HG03521 (cell line): ENCODE data around the gene XPNPEP3.
"Not testable (repeated sequence)": the region's sequence is repeated elsewhere in the genome, so short reads cannot be mapped to it uniquely, and the experiment has no call there.

ENCODE experiments used
- ATAC-seq: cut with Tn5 transposase; IDR thresholded peaks from one replicate; pipeline ENCODE4 v1.9.1; 2021; ENCODE audit warnings: mild to moderate bottlenecking, moderate library complexity; ENCODE audit not compliant: unreplicated experiment

Gene XPNPEP3

GRCh38 chr22:40855979-40856512, 902 bp upstream of the XPNPEP3 start:
- ATAC-seq: peak; percentile 21

GRCh38 chr22:40857309-40857855, 434 bp downstream of the XPNPEP3 start:
- no peak for ATAC-seq

- ATAC-seq: no peak
Measured at GRCh38 chr22:40862013-40862412, 5.1 kb downstream of the XPNPEP3 start, which contains the start of gene DNAJB7. Gene DNAJB7 (minus strand): TSS chr22:40862113. CDS start chr22:40861994, 119 bp downstream.

GRCh38 chr22:40862537-40862936, 5.6 kb downstream of the XPNPEP3 start:
- no peak for ATAC-seq

GRCh38 chr22:40867109-40867508, 10.2 kb downstream of the XPNPEP3 start:
- no peak for ATAC-seq

GRCh38 chr22:40868379-40868778, 11.4 kb downstream of the XPNPEP3 start:
- ATAC-seq: not testable (repeated sequence)

GRCh38 chr22:40874016-40874415, 17.1 kb downstream of the XPNPEP3 start:
- no peak for ATAC-seq

GRCh38 chr22:40875111-40875510, 18.2 kb downstream of the XPNPEP3 start:
- no peak for ATAC-seq

GRCh38 chr22:40876907-40877306, 20.0 kb downstream of the XPNPEP3 start:
- ATAC-seq: no peak

GRCh38 chr22:40877488-40877887, 20.5 kb downstream of the XPNPEP3 start:
- ATAC-seq: no peak

GRCh38 chr22:40878922-40879321, 22.0 kb downstream of the XPNPEP3 start:
- no peak for ATAC-seq

GRCh38 chr22:40889116-40889515, 32.2 kb downstream of the XPNPEP3 start:
- no peak for ATAC-seq

- no peak for ATAC-seq
Measured at GRCh38 chr22:40890881-40891280, 33.9 kb downstream of the XPNPEP3 start.

- ATAC-seq: no peak
Measured at GRCh38 chr22:40894417-40894816, 37.5 kb downstream of the XPNPEP3 start.

- no peak for ATAC-seq
Measured at GRCh38 chr22:40898850-40899357, 42.0 kb downstream of the XPNPEP3 start.

GRCh38 chr22:40904101-40904500, 47.2 kb downstream of the XPNPEP3 start:
- ATAC-seq: no peak

- no peak for ATAC-seq
Measured at GRCh38 chr22:40908895-40909294, 51.9 kb downstream of the XPNPEP3 start.

GRCh38 chr22:40911772-40912171, 54.8 kb downstream of the XPNPEP3 start:
- ATAC-seq: no peak

- ATAC-seq: not testable (repeated sequence)
Measured at GRCh38 chr22:40912987-40913386, 56.0 kb downstream of the XPNPEP3 start.

- ATAC-seq: no peak
Measured at GRCh38 chr22:40919446-40919845, 62.5 kb downstream of the XPNPEP3 start.

- ATAC-seq: no peak
Measured at GRCh38 chr22:40920526-40920925, 63.6 kb downstream of the XPNPEP3 start.

GRCh38 chr22:40922484-40923303, 65.7 kb downstream of the XPNPEP3 start:
- no peak for ATAC-seq
